H1 (cell line): ENCODE data around the gene RING1. TPM values are rescaled to one million over a fixed set of nuclear protein-coding genes. Genes with fewer than 3 reads are reported as not detected.
A peak's percentile ranks its signal among the peaks of the same experiment; 100 is the strongest.

Source experiments
- CTCF ChIA-PET: fragments of 300-600 bp; sonication (Branson Sonifier 250); formaldehyde crosslinking; loops from one replicate; lab custom pipeline; 2021; ENCODE audit not compliant: partially characterized antibody; lab: Charles Lee
- POLR2A ChIA-PET: fragments of 300-600 bp; sonication (Branson Sonifier 250); formaldehyde crosslinking; loops from one replicate; lab custom pipeline; 2021; ENCODE audit warnings: inconsistent platforms; ENCODE audit not compliant: partially characterized antibody; lab: Charles Lee
- DNase-seq, 2 experiments: peaks; one replicate each; pipeline versions ENCODE4 v3.0.0 to v3.0.0-alpha.2; 2010 to 2022; ENCODE audit warnings: low spot score in 2 of 2, low read depth in 1 of 2, mixed read lengths in 1 of 2
- FAIRE-seq: peaks from 2 replicates; lab custom pipeline; 2011; peaks lifted over from hg19 to GRCh38; lab: Jason Lieb, UNC
- H2AFZ ChIP-seq: 2 replicates; pipeline ENCODE4 v1.8.1; 2012; ENCODE audit warnings: low read length, inconsistent platforms
- H2AK5ac ChIP-seq: 2 replicates; pipeline ENCODE4 v1.6.1; 2013; ENCODE audit warnings: low read depth, low read length
- H2BK120ac ChIP-seq: replicated peaks from 2 replicates; pipeline ENCODE3; 2013; ENCODE audit warnings: low read depth, low read length, inconsistent platforms
- H2BK12ac ChIP-seq: 2 replicates; pipeline ENCODE4 v1.6.1; 2013; ENCODE audit warnings: low read depth, low read length
- H2BK15ac ChIP-seq: 2 replicates; pipeline ENCODE4 v1.6.1; 2013; ENCODE audit warnings: low read length
- H2BK20ac ChIP-seq: 2 replicates; pipeline ENCODE4 v1.6.1; 2013; ENCODE audit warnings: low read length
- H2BK5ac ChIP-seq: 2 replicates; pipeline ENCODE4 v1.6.1; 2013; ENCODE audit warnings: low read depth, low read length
- H3K14ac ChIP-seq: 2 replicates; pipeline ENCODE4 v1.6.1; 2013; ENCODE audit warnings: inconsistent platforms; ENCODE audit not compliant: insufficient read length
- H3K18ac ChIP-seq: 2 replicates; pipeline ENCODE4 v1.6.1; 2013; ENCODE audit warnings: low read length; ENCODE audit errors: extremely low read depth
- H3K23ac ChIP-seq: 2 replicates; pipeline ENCODE4 v1.6.1; 2013; ENCODE audit warnings: inconsistent platforms; ENCODE audit not compliant: insufficient read length
- H3K23me2 ChIP-seq: 2 replicates; pipeline ENCODE4 v1.6.1; 2013; ENCODE audit warnings: low read depth, low read length
- H3K27ac ChIP-seq: 2 replicates; pipeline ENCODE4 v1.6.1; 2011; ENCODE audit warnings: low read depth, low read length, inconsistent platforms
- H3K27me3 ChIP-seq, 4 experiments: replicated peaks in 1 of 4; 1 replicate in 1 of 4; 2 replicates in 3 of 4; pipeline versions ENCODE4 v1.6.1 to v1.8.1; 2011 to 2013; ENCODE audit warnings: low read length in 3 of 4, mild to moderate bottlenecking in 3 of 4, inconsistent platforms in 2 of 4, mixed read lengths in 2 of 4, moderate library complexity in 1 of 4; ENCODE audit not compliant: control insufficient read depth in 3 of 4, insufficient read depth in 3 of 4; ENCODE audit errors: extremely low read depth in 1 of 4
- H3K36me3 ChIP-seq, 4 experiments: 2 replicates each; pipeline versions ENCODE4 v1.6.1 to v1.8.1; 2011 to 2013; ENCODE audit warnings: mild to moderate bottlenecking in 4 of 4, low read length in 3 of 4, moderate library complexity in 2 of 4, control low read depth in 1 of 4, inconsistent platforms in 1 of 4; ENCODE audit not compliant: insufficient read depth in 4 of 4, control insufficient read depth in 2 of 4
- H3K4ac ChIP-seq: replicated peaks from 2 replicates; pipeline ENCODE3; 2013; ENCODE audit warnings: low read length, low read depth, mixed read lengths, inconsistent platforms; ENCODE audit not compliant: insufficient read length
- H3K4me1 ChIP-seq, 4 experiments: replicated peaks in 1 of 4; 1 replicate in 1 of 4; 2 replicates in 3 of 4; pipeline versions ENCODE4 v1.6.1 to v1.8.1; 2011 to 2013; ENCODE audit warnings: low read length in 3 of 4, inconsistent platforms in 2 of 4, mixed read lengths in 1 of 4; ENCODE audit not compliant: insufficient read depth in 4 of 4, control insufficient read depth in 3 of 4
- H3K4me2 ChIP-seq, 2 experiments: 2 replicates each; pipeline versions ENCODE4 v1.6.1 to v1.8.1; 2011 to 2013; ENCODE audit warnings: low read depth in 2 of 2, low read length in 2 of 2, control low read depth in 1 of 2, inconsistent platforms in 1 of 2, mild to moderate bottlenecking in 1 of 2; ENCODE audit not compliant: insufficient read depth in 1 of 2
- H3K4me3 ChIP-seq, 4 experiments: fragments of 200-600, 300-600 bp in 1 of 4; sonication (generic), shearing (Covaris generic), sonication (Bioruptor Twin) in 1 of 4; 2 replicates each; pipeline versions ENCODE4 v1.5.1 to v1.8.1; 2011 to 2016; ENCODE audit warnings: low read length in 4 of 4, low read depth in 3 of 4, control low read depth in 2 of 4, inconsistent platforms in 2 of 4, mild to moderate bottlenecking in 2 of 4, mixed read lengths in 1 of 4, moderate library complexity in 1 of 4; ENCODE audit not compliant: insufficient read depth in 2 of 4; ENCODE audit errors: extremely low read depth in 1 of 4
- H3K56ac ChIP-seq: replicated peaks from 2 replicates; pipeline ENCODE3; 2013; ENCODE audit warnings: low read depth, mild to moderate bottlenecking, mixed read lengths, low read length, inconsistent platforms; ENCODE audit not compliant: insufficient read length
- H3K79me1 ChIP-seq: 2 replicates; pipeline ENCODE4 v1.6.1; 2013; ENCODE audit warnings: low read depth, low read length, control low read depth
- H3K79me2 ChIP-seq, 2 experiments: 2 replicates each; pipeline versions ENCODE4 v1.6.1 to v1.8.1; 2012 to 2013; ENCODE audit warnings: low read length in 2 of 2, mild to moderate bottlenecking in 2 of 2, inconsistent platforms in 1 of 2; ENCODE audit not compliant: insufficient read depth in 2 of 2, control insufficient read depth in 1 of 2
- H3K9ac ChIP-seq, 4 experiments: replicated peaks in 1 of 4; 1 replicate in 1 of 4; 2 replicates in 3 of 4; pipeline versions ENCODE4 v1.6.1 to v1.8.1; 2011 to 2013; ENCODE audit warnings: low read depth in 3 of 4, low read length in 3 of 4, control low read depth in 2 of 4, mild to moderate bottlenecking in 2 of 4, moderate library complexity in 2 of 4, inconsistent platforms in 1 of 4; ENCODE audit errors: extremely low read depth in 1 of 4
- H3K9me3 ChIP-seq, 2 experiments: 2 replicates each; pipeline versions ENCODE4 v1.6.1 to v1.8.1; 2012 to 2013; ENCODE audit warnings: mild to moderate bottlenecking in 2 of 2, moderate library complexity in 2 of 2, control low read depth in 1 of 2, inconsistent platforms in 1 of 2, low read depth in 1 of 2, low read length in 1 of 2, mixed read lengths in 1 of 2; ENCODE audit not compliant: insufficient read depth in 2 of 2
- H4K20me1 ChIP-seq, 2 experiments: replicated peaks in 1 of 2; 2 replicates each; pipeline versions ENCODE3 to v1.8.1; 2011 to 2013; ENCODE audit warnings: inconsistent platforms in 2 of 2, low read length in 2 of 2, mild to moderate bottlenecking in 1 of 2; ENCODE audit not compliant: insufficient read depth in 2 of 2, control insufficient read depth in 1 of 2
- H4K5ac ChIP-seq: 2 replicates; pipeline ENCODE4 v1.6.1; 2013; ENCODE audit warnings: low read length, low read depth, mixed read lengths, inconsistent platforms; ENCODE audit not compliant: insufficient read length
- H4K8ac ChIP-seq: 2 replicates; pipeline ENCODE4 v1.8.0; 2013; ENCODE audit warnings: mild to moderate bottlenecking, moderate library complexity, low read length, inconsistent platforms; ENCODE audit not compliant: insufficient read depth; ENCODE audit errors: extremely low read depth
- H4K91ac ChIP-seq: replicated peaks from 2 replicates; pipeline ENCODE3; 2013; ENCODE audit warnings: low read length, mixed read lengths, inconsistent platforms; ENCODE audit not compliant: insufficient read length
- BRCA1 ChIP-seq: IDR thresholded peaks from 2 replicates; pipeline ENCODE4 v1.6.1; 2012; ENCODE audit warnings: low read depth, low read length, improper control_type of control experiment
- GTF2F1 ChIP-seq: IDR thresholded peaks from 2 replicates; pipeline ENCODE4 v1.6.1; 2012; ENCODE audit warnings: low read depth, low read length, improper control_type of control experiment, borderline replicate concordance
- HDAC2 ChIP-seq, 2 experiments: fragments of 300-600 bp in 1 of 2; sonication (generic) in 1 of 2; IDR thresholded peaks; 2 replicates each; pipeline ENCODE4 v1.6.1; 2011 to 2012; ENCODE audit warnings: low read depth in 2 of 2, low read length in 2 of 2, mild to moderate bottlenecking in 2 of 2, moderate library complexity in 2 of 2, borderline replicate concordance in 1 of 2, inconsistent platforms in 1 of 2
- JUND ChIP-seq: IDR thresholded peaks from 2 replicates; pipeline ENCODE4 v1.6.1; 2011; ENCODE audit warnings: mild to moderate bottlenecking, improper control_type of control experiment, low read length
- SIN3A ChIP-seq, 2 experiments: IDR thresholded peaks in 1 of 2; conservative IDR thresholded peaks in 1 of 2; 2 replicates each; pipeline ENCODE4 v1.6.1; 2011 to 2012; ENCODE audit warnings: low read length in 2 of 2, improper control_type of control experiment in 1 of 2, low read depth in 1 of 2, mild to moderate bottlenecking in 1 of 2
- SIRT6 ChIP-seq: IDR thresholded peaks from one replicate; pipeline ENCODE4 v1.7.1; 2012; ENCODE audit warnings: low read length, inconsistent platforms
- SP2 ChIP-seq: IDR thresholded peaks from 2 replicates; pipeline ENCODE4 v1.6.1; 2012; ENCODE audit warnings: mild to moderate bottlenecking, low read length, inconsistent platforms
- WGBS, 2 experiments: shearing (Covaris generic) in 1 of 2; methylation state at CpG; one replicate each; pipeline versions ENCODE4 v1.1.6 to v1.1.7; 2013 to 2015; ENCODE audit warnings: low lambda C conversion rate in 2 of 2, mixed read lengths in 2 of 2, inconsistent platforms in 1 of 2, low coverage in 1 of 2, missing lambda C conversion rate in 1 of 2; ENCODE audit not compliant: insufficient replicate concordance in 2 of 2, insufficient coverage in 1 of 2, insufficient read length in 1 of 2; ENCODE audit errors: extremely low coverage in 1 of 2, missing lambda C conversion rate in 1 of 2; 5-methylcytosine and 5-hydroxymethylcytosine counted together
- polyA plus RNA-seq, 7 experiments: library from polyadenylated mRNA; depleted of rRNA in 3 of 7; stranded (reverse) in 5 of 7; unstranded in 2 of 7; fragments of >200 nt in 5 of 7; fragments of 200-250 nt in 2 of 7; gene quantifications; 1 replicate in 5 of 7; 2 replicates in 1 of 7; 4 replicates in 1 of 7; pipeline versions ENCODE4 v1.2.1 to v1.2.3, GENCODE V29; 2011 to 2013; ENCODE audit warnings: missing spikeins in 2 of 7, mixed read lengths in 2 of 7
- total RNA-seq: library from RNA; stranded (reverse); fragmentation: NEBNext Ultra II Directional; extraction: Animal tissue kit (Norgen Biotek cat#: 25700); gene quantifications from 2 replicates; pipeline ENCODE4 v1.2.1, GENCODE V29; 2021

RING1 gene
- total and polyA plus RNA-seq, 2 of the 8 experiments (the other 6 are each of a cell fraction or from before 2014, with no cell fraction given), result 16.4 to 26.0 TPM

DNA sequence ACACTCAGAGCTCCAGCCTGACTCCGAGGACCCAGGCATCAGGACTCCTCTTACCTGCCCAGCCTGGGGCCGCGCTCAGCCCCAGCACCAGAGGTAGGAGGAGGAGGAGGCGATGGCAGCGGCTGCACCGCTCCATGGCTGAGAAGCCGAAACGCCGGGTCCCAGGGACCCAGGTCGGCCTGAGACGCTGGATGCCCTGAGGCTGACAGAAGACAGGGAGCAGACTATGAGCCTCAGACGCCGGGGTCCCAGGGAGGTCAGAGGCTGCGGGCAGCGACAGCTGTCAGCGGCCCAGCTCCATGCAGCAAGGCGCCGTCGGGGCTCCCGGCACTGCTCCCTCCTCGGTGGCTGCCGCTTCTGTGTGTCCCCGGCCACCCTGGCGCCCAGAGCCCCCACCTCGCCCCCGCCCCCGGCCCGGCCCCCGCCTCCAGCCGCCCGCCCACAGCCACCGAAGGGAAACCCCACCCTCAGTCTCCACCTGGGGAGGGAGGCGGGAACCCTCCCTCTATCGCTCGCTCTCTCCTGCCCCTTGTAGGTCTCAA is 16.1 kb upstream of the RING1 start, which contains the start of gene COL11A2:
Gene COL11A2, minus strand, starts transcription at position 363 of the 542 bp plus-strand sequence. Its CDS starts 227 bp downstream, at position 136.
- H3K27me3 ChIP-seq, result peaks cover 0 to 17% (median 15%) of the 10 kb centered on the region in 4 experiments; a peak in 6 of 7 replicates
- H4K5ac ChIP-seq, result no peak within 1 kb of the TSS
- CTCF ChIA-PET, result interaction anchor here (0.5 to 1.5 kb wide), 5 partner anchors 15 to 111 kb away, joined by 3 to 4 read pairs (median 3); no protein-coding TSS in a partner anchor
- no peaks in the 10 kb centered on the region for H3K79me2 ChIP-seq
- POLR2A ChIA-PET, result interaction anchor here (0.7 to 1.8 kb wide), 3 partner anchors 28 to 220 kb away, joined by 3 to 4 read pairs (median 3); no protein-coding TSS in a partner anchor
- peak within 1 kb of the TSS; percentile 78 for H3K18ac ChIP-seq
- no peak within 1 kb of the TSS for H3K23ac ChIP-seq
- H3K14ac ChIP-seq, result no peak within 1 kb of the TSS
- H4K20me1 ChIP-seq, result peaks cover 0 to 5% of the 10 kb centered on the region in 2 experiments
- WGBS, 2 experiments, result 21% methylated on average over 11 of the region's 35 CpGs; no CpG with 5 or more reads in 1 of the 2 experiments
- no peaks in the 10 kb centered on the region for H3K9me3 ChIP-seq
- H3K4me2 ChIP-seq, result peak within 1 kb of the TSS; percentile 78 to 96
- peak within 1 kb of the TSS; percentile 72 to 79 (median 77) for H3K4me3 ChIP-seq
- peak within 1 kb of the TSS; percentile 23; the same call in 1 of the 2 replicates for H2BK12ac ChIP-seq
- H3K9ac ChIP-seq, result peak within 1 kb of the TSS in 1 of 4 experiments; percentile 51; a peak in 2 of 7 replicates
- H3K23me2 ChIP-seq, result peaks cover 11% of the 10 kb centered on the region
- H2BK120ac ChIP-seq, result no peak within 1 kb of the TSS
- peaks cover 0 to 13% (median 6%) of the 10 kb centered on the region in 4 experiments; a peak in 4 of 8 replicates for H3K36me3 ChIP-seq
- H2BK15ac ChIP-seq, result no peak within 1 kb of the TSS
- no peak within 1 kb of the TSS for H2BK20ac ChIP-seq
- no peak within 1 kb of the TSS for H3K4ac ChIP-seq
- no peak within 1 kb of the TSS for H2BK5ac ChIP-seq
- H4K8ac ChIP-seq, result peak within 1 kb of the TSS; percentile 86
- TF ChIP-seq SP2, result no peak
- TF ChIP-seq BRCA1, result no peak
- TF ChIP-seq HDAC2 (IDR thresholded peaks at IDR 0.05; ENCODE audit: borderline replicate concordance in 1 of 2, low read depth in 2 of 2, low read length in 2 of 2), result no peak; a peak in 1 of 4 replicates
- TF ChIP-seq SIRT6, result no peak
- no peak for TF ChIP-seq GTF2F1
- TF ChIP-seq SIN3A (conservative IDR thresholded peaks at IDR 0.05 in 1 of 2, IDR thresholded peaks at IDR 0.05 in 1 of 2; ENCODE audit: low read depth in 1 of 2, low read length in 2 of 2), result 0 out of 4 replicates have a peak, but pooled peaks of 1 of the 2 experiments have one; percentile 62
- no peak for TF ChIP-seq JUND
- peak within 1 kb of the TSS; percentile 86; the same call in 1 of the 2 replicates for H2AFZ ChIP-seq
- FAIRE-seq (no peak), DNase-seq (peak in 1 of 2 experiments; percentile 74)
- 0 out of 2 replicates have a peak within 1 kb of the TSS, but pooled peaks have one; percentile 13 for H2AK5ac ChIP-seq
- no peak within 1 kb of the TSS for H3K56ac ChIP-seq
- H3K79me1 ChIP-seq, result no peaks in the 10 kb centered on the region
- H3K4me1 ChIP-seq, result peaks cover 0 to 8% (median 7%) of the 10 kb centered on the region in 4 experiments; a peak in 6 of 7 replicates
- H4K91ac ChIP-seq, result no peak within 1 kb of the TSS
- no peak within 1 kb of the TSS for H3K27ac ChIP-seq
